ENCODE measurements around the gene ZNF644. TPM values are rescaled to one million over a fixed set of nuclear protein-coding genes. Genes with fewer than 3 reads are reported as not detected.

Gene ZNF644
- total RNA-seq, 1 experiment from 2014 or later, result 36.5 TPM

- POLR2A ChIA-PET (ENCODE audit: unreplicated experiment), result no interaction called here
- Histone ChIP-seq H3K9me2 (ENCODE audit: insufficient read depth) (no peaks in the 10 kb centered on the region), H3K4me1 (replicated peaks; ENCODE audit: insufficient read depth) (peaks cover 13% of the 10 kb centered on the region; the same call in 1 of the 2 replicates), H4K20me1 (ENCODE audit: insufficient read depth) (peaks cover 51% of the 10 kb centered on the region), H3K4me2 (no peak overlapping the region), H3K36me3 (ENCODE audit: low read depth) (peaks cover 10% of the 10 kb centered on the region; the same call in 1 of the 2 replicates), H3K27me3 (ENCODE audit: insufficient read depth, low read depth) (no peaks in the 10 kb centered on the region), H3K4me3 (no peak overlapping the region), H2AFZ (no peak overlapping the region), H3K79me2 (ENCODE audit: low read depth) (peaks cover 96% of the 10 kb centered on the region), H3K27ac (no peak overlapping the region), H3F3A (ENCODE audit: insufficient read depth, low read depth) (peaks cover 7% of the 10 kb centered on the region; the same call in 1 of the 2 replicates), H3K9me3 (ENCODE audit: insufficient read depth, low read depth) (no peaks in the 10 kb centered on the region)
- CTCF ChIA-PET, result no interaction called here
- TF ChIP-seq EZH2 (IDR thresholded peaks at IDR 0.05; ENCODE audit: low read depth), result no peak
- intact Hi-C loops (cut with micrococcal nuclease; ENCODE audit: unreplicated experiment), result no loop called here
- DNase-seq, result no peak
- no TSS peak for BruUV-seq (replicated peaks)
Measured at GRCh38 chr1:90926971-90927370, 94.9 kb downstream of the ZNF644 start.

GRCh38 chr1:90925928-90926869 is 95.6 kb downstream of the ZNF644 start:
- Histone ChIP-seq H3K9me2 (ENCODE audit: insufficient read depth) (no peaks in the 10 kb centered on the region), H3K4me3 (no peak overlapping the region), H3K36me3 (ENCODE audit: low read depth) (peaks cover 10% of the 10 kb centered on the region; the same call in 1 of the 2 replicates), H3K4me2 (no peak overlapping the region), H3K79me2 (ENCODE audit: low read depth) (peaks cover 94% of the 10 kb centered on the region), H3F3A (ENCODE audit: insufficient read depth, low read depth) (peaks cover 8% of the 10 kb centered on the region; the same call in 1 of the 2 replicates), H3K27ac (no peak overlapping the region), H4K20me1 (ENCODE audit: insufficient read depth) (peaks cover 57% of the 10 kb centered on the region), H3K9me3 (ENCODE audit: insufficient read depth, low read depth) (no peaks in the 10 kb centered on the region), H3K27me3 (ENCODE audit: insufficient read depth, low read depth) (no peaks in the 10 kb centered on the region), H3K4me1 (replicated peaks; ENCODE audit: insufficient read depth) (peaks cover 13% of the 10 kb centered on the region; the same call in 1 of the 2 replicates), H2AFZ (no peak overlapping the region)
- no peak for TF ChIP-seq EZH2 (IDR thresholded peaks at IDR 0.05; ENCODE audit: low read depth)
- BruUV-seq (replicated peaks), result no TSS peak
- intact Hi-C loops (cut with micrococcal nuclease; ENCODE audit: unreplicated experiment), result no loop called here
- DNase-seq, result peak in 1 of 2 experiments; percentile 47
- ChIA-PET CTCF (no interaction called here), POLR2A (ENCODE audit: unreplicated experiment) (no interaction called here)

GRCh38 chr1:90924982-90925381 is 96.9 kb downstream of the ZNF644 start:
- H3K9me3 ChIP-seq (ENCODE audit: insufficient read depth, low read depth), result no peaks in the 10 kb centered on the region
- POLR2A ChIA-PET (ENCODE audit: unreplicated experiment), result no interaction called here
- no TSS peak for BruUV-seq (replicated peaks)
- H4K20me1 ChIP-seq (ENCODE audit: insufficient read depth), result peaks cover 68% of the 10 kb centered on the region
- peaks cover 8% of the 10 kb centered on the region; the same call in 1 of the 2 replicates for H3F3A ChIP-seq (ENCODE audit: insufficient read depth, low read depth)
- peaks cover 94% of the 10 kb centered on the region for H3K79me2 ChIP-seq (ENCODE audit: low read depth)
- DNase-seq, result no peak
- intact Hi-C loops (cut with micrococcal nuclease; ENCODE audit: unreplicated experiment), result no loop called here
- no peak overlapping the region for H3K27ac ChIP-seq
- TF ChIP-seq, protein P1, sequence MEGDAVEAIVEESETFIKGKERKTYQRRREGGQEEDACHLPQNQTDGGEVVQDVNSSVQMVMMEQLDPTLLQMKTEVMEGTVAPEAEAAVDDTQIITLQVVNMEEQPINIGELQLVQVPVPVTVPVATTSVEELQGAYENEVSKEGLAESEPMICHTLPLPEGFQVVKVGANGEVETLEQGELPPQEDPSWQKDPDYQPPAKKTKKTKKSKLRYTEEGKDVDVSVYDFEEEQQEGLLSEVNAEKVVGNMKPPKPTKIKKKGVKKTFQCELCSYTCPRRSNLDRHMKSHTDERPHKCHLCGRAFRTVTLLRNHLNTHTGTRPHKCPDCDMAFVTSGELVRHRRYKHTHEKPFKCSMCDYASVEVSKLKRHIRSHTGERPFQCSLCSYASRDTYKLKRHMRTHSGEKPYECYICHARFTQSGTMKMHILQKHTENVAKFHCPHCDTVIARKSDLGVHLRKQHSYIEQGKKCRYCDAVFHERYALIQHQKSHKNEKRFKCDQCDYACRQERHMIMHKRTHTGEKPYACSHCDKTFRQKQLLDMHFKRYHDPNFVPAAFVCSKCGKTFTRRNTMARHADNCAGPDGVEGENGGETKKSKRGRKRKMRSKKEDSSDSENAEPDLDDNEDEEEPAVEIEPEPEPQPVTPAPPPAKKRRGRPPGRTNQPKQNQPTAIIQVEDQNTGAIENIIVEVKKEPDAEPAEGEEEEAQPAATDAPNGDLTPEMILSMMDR (conservative IDR thresholded peaks at IDR 0.05), result no peak
- TF ChIP-seq EZH2 (IDR thresholded peaks at IDR 0.05; ENCODE audit: low read depth), result no peak
- peaks cover 13% of the 10 kb centered on the region; the same call in 1 of the 2 replicates for H3K4me1 ChIP-seq (replicated peaks; ENCODE audit: insufficient read depth)
- H3K4me3 ChIP-seq, result no peak overlapping the region
- no peak overlapping the region for H2AFZ ChIP-seq
- H3K4me2 ChIP-seq, result no peak overlapping the region
- CTCF ChIA-PET, result no interaction called here
- no peaks in the 10 kb centered on the region for H3K9me2 ChIP-seq (ENCODE audit: insufficient read depth)
- H3K27me3 ChIP-seq (ENCODE audit: insufficient read depth, low read depth), result no peaks in the 10 kb centered on the region
- H3K36me3 ChIP-seq (ENCODE audit: low read depth), result peaks cover 10% of the 10 kb centered on the region; the same call in 1 of the 2 replicates

DNA sequence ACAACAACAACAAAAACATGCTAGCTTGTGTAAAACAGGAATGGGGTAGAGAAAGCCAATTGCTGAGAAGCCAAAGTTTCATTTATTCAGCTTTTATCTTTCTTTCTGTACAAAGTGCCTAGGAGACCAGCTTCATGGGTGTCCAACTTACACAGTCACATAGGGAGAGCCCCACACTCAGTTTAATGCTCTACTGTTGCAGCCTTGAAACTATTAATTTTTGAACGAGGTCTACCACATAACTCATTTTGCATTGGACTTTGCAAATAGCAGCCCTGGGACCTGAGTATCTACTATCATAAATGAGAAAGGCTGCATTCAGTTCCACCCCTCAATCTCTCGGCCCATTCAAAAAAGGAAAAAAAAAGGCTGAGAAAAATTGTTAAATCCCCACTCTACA is 98.8 kb downstream of the ZNF644 start:
- POLR2A ChIA-PET (ENCODE audit: unreplicated experiment), result no interaction called here
- peaks cover 13% of the 10 kb centered on the region; the same call in 1 of the 2 replicates for H3K4me1 ChIP-seq (replicated peaks; ENCODE audit: insufficient read depth)
- no peak overlapping the region for H3K4me2 ChIP-seq
- no peaks in the 10 kb centered on the region for H3K27me3 ChIP-seq (ENCODE audit: insufficient read depth, low read depth)
- H3K9me2 ChIP-seq (ENCODE audit: insufficient read depth), result no peaks in the 10 kb centered on the region
- intact Hi-C loops (cut with micrococcal nuclease; ENCODE audit: unreplicated experiment), result no loop called here
- DNase-seq, result no peak
- TF ChIP-seq, protein P1 (conservative IDR thresholded peaks at IDR 0.05), result no peak
- TF ChIP-seq EZH2 (IDR thresholded peaks at IDR 0.05; ENCODE audit: low read depth), result no peak
- H3F3A ChIP-seq (ENCODE audit: insufficient read depth, low read depth), result peaks cover 8% of the 10 kb centered on the region
- peaks cover 8% of the 10 kb centered on the region; the same call in 1 of the 2 replicates for H3K36me3 ChIP-seq (ENCODE audit: low read depth)
- H2AFZ ChIP-seq, result no peak overlapping the region
- H3K79me2 ChIP-seq (ENCODE audit: low read depth), result peaks cover 94% of the 10 kb centered on the region
- H3K27ac ChIP-seq, result no peak overlapping the region
- CTCF ChIA-PET, result no interaction called here
- H3K4me3 ChIP-seq, result no peak overlapping the region
- H4K20me1 ChIP-seq (ENCODE audit: insufficient read depth), result peaks cover 84% of the 10 kb centered on the region
- BruUV-seq (replicated peaks), result no TSS peak
- H3K9me3 ChIP-seq (ENCODE audit: insufficient read depth, low read depth), result no peaks in the 10 kb centered on the region
